Measurements from ENCODE around the gene FOXD2.

FOXD2 gene

DNA sequence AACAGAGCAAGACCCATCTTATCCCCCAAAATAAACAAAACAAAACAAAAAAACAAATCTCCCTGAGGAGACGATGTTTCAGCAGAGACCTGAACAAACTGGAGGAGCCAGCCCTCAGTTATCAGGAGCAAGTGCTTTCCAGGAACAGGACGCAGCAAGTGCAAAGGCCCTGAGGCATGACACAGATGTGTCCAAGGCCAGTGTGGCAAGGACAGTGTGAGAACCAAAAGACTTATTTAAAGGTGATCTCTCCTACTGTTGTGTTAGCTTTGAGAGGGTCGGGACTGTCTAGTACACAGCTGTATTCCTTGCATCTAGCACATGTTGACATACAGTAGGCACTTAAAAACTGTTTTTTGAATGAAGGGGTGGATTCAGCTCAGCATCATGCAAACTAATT lies 48.0 kb downstream of the FOXD2 start:
- intact Hi-C loops (cut with DNase I), result no loop called here

DNA sequence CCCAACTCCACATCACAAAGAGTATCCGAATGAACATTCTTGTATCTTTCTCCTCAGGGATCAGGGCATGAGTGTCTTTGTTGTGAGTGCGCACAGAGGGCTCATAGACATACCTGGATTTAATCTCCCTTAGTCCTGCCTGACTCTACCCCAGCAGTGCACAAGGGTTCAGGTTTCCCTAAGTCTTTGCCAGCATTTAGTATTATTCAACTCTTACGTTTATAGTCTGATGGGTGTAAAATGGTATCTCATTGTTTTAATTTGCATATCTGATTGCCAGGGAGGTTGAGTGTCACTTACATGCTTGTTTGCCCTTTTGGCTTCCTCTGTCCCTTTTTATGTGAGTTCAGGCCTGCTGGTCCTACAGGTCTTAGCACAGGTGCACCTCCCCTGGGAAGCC lies 49.5 kb downstream of the FOXD2 start:
- intact Hi-C loops (cut with DNase I), result no loop called here

More for the DNA sequence above, 48.0 kb downstream of the FOXD2 start:
- no peak for DNase-seq

DNA sequence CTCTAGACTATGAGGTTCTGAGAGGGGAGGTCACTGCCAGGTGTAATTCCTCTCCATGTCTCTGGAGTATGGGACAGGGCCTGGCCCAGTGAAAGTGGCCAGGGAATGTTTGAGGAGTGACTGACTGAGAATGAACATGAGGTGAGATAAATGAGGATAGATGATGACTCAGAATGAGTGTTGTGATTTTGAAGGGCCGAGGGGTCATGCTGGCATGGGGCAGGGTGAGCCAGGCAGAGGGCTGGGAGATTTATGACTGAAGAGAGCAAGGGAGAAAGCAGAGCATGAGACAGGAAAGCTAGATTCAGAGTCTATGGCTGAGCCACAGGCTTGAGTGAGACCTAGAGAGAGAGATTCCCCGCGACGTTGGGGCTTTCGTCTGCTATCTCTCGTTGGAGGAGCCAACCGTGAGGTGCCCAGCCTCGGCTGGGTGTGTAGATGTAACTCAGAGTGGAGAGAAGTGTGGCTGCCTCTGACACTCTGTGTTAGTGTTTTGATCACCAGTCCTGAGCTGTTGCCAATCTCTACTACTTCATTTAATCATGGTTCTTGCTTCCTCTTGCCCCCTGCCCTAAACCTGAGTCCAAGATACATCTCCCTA lies 50.1 kb downstream of the FOXD2 start:
- DNase-seq, result no peak
- intact Hi-C loops (cut with DNase I), result no loop called here

More for the DNA sequence above, 49.5 kb downstream of the FOXD2 start:
- no peak for DNase-seq
